GM18873 (cell line): ENCODE data around the gene FOSL1.
"Not testable (repeated sequence)": the region's sequence is repeated elsewhere in the genome, so short reads cannot be mapped to it uniquely, and the experiment has no call there.

ENCODE experiments used
- ATAC-seq: cut with Tn5 transposase; IDR thresholded peaks from one replicate; pipeline ENCODE4 v1.9.1; 2021; ENCODE audit warnings: mild to moderate bottlenecking, moderate library complexity, moderate number of reproducible peaks; ENCODE audit not compliant: unreplicated experiment, low FRiP score

The FOSL1 gene

DNA sequence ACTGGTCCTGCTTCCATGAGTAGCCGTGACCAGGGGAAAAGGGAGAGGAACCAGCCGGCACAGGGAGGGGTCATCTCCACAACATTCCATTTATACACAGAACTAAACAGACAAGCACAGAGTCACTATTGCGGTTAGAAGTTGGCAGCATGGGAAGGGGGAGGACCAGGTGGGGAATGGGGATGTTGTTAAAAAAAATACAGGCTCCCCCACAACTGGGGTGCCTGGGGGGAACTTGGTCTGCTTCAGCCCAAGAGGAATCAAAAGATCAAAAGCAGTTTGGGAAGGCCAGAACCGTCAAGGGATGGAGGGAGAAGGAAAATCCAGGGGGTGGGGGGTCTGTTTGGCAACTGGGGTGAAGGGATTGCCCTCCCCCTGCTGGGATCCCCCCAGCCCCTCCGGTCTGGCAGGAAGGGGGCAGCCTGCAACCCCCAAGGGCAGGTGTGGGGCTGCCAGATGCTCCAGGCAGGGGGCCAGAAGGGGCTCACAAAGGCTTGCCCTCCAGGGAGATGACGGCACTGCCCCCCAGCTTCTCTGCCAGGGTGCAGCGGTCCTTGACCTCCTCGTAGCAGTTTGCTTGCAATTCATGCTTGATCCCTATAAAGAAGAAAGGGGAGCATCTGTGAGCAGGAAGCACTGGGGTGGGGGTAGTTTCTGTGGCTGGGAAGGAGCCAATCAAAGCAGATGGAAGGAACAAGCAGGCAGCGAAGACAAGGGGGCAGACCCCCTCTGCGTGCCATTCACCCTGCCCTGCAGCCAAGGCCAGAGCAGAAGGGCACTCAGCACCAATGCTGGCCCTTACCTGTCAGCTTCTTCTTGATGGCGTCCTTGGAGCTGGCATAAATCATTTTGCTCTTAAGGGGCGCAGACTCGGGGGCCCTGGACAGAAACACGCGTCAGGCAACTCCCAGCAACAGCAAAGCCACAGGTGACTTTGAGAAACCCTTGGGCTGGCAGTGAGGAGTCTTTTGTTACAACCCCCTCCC lies 45.0 kb downstream of the FOSL1 start:
- no peak for ATAC-seq

- ATAC-seq: no peak
These were observed 46.0 kb downstream of the FOSL1 start for GRCh38 chr11:65854161-65854592.

GRCh38 chr11:65853246-65853979 lies 46.8 kb downstream of the FOSL1 start:
- no peak for ATAC-seq

- no peak for ATAC-seq
These were observed 47.5 kb downstream of the FOSL1 start for GRCh38 chr11:65852508-65853245.

DNA sequence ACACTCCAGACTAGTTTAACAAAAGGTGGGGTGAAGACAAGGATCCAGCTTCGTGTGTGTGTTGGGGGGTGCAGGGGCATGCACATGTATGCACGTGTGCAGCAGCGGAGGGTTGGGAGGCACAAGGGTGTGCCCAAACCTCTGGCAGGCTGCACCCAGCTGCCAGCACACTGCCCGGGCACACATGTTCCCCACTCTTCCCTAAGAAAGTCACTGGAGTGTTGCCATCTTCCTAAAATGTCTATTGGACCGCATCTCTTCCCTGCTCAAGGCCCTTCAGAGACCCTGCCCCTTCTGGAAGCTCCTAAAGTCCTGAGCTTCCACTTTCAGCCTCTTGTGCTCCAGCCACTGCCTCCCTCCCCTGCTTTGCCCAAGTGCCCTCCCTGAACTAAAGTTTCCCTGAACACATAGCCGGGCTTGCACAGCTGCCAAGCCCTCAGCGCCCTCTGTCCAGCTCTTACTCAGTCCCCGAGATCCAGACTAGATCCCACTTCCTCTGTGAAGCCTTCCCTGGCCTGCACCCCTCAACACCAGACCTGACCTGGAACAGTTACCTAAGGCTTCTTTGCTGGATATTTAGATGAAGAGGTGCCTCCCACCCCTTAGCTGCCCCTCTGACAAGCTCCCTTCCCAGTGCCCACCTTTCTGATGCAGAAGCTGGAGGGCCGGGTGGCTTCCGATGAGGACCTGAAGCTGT lies 48.2 kb downstream of the FOSL1 start:
- ATAC-seq: no peak

GRCh38 chr11:65851083-65851579 lies 49.1 kb downstream of the FOSL1 start:
- ATAC-seq: no peak

DNA sequence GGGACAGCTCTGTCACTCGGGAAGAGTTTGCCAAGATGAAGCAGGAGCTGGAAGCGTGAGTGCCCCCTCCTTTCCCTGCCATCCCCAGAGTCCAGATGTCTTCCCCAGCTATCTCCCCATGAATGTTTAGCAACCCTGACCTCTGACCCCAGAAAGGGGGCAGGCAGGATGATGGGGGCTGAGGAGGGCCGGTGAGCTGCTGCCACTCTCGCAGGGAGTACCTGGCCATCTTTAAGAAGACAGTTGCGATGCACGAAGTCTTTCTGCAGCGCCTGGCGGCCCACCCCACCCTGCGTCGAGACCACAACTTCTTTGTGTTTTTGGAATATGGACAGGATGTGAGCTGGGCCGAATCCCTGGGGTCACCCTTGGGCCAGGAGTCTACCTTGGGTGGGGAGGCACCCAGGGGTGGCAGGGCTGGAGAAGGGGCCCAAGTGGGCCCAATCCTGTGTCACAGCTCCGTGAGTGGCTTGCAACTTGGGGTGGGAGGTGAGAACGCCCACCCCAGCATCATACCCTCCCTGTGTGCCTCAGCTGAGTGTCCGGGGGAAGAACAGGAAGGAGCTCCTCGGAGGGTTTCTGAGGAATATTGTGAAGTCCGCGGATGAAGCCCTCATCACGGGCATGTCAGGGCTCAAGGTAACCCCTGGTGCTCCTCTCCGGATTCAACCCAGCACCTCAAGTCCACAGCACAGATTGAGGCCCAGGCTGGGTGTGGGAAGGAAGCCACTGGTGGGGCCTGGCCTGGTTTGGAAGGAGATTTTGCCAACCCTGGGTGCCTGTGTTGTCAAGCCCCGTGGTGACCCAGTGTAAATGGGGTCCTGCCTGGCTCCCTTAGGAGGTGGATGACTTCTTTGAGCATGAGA lies 49.7 kb downstream of the FOSL1 start:
- no peak for ATAC-seq

- no peak for ATAC-seq
These were observed 50.4 kb downstream of the FOSL1 start for GRCh38 chr11:65849771-65850216.

GRCh38 chr11:65849366-65849765 lies 50.8 kb downstream of the FOSL1 start:
- no peak for ATAC-seq

- not testable (repeated sequence) for ATAC-seq
These were observed 51.5 kb downstream of the FOSL1 start for GRCh38 chr11:65848693-65849092.

DNA sequence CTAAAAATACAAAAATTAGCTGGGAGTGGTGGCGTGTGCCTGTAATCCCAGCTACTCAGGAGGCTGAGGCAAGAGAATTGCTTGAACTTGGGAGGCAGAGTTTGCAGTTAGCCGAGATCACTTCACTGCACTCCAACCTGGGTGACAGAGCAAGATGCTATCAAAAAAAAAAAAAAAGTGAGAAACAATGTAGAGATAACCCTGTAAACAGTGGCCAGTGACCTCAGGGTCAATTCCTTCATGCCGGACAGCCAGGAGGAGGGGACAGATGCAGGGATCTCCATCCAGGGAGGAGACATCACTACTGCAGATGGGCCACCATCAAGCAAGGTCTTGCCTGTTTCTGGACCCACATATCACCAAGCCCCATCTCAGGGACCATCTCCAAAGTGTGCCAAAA lies 52.4 kb downstream of the FOSL1 start:
- ATAC-seq: no peak

GRCh38 chr11:65844231-65844872 lies 55.8 kb downstream of the FOSL1 start:
- ATAC-seq: no peak

DNA sequence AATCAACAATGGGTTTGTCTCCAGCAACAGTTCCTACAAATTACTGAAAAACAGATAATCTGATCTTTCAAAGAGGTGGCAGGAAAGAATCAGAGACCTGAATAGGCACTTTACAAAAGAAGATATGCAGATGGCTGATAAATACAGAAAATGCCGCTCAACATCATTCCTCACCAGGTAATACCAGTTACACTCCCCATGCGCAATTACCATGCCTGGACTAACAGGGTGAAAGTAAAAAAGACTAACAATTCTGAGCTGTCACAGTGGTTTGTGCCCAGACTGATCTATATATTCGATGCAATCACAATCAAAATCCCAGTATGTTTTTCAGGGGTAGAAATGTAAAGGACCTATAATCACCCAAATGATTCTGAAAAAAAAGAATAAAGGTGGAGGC lies 56.4 kb downstream of the FOSL1 start:
- no peak for ATAC-seq

DNA sequence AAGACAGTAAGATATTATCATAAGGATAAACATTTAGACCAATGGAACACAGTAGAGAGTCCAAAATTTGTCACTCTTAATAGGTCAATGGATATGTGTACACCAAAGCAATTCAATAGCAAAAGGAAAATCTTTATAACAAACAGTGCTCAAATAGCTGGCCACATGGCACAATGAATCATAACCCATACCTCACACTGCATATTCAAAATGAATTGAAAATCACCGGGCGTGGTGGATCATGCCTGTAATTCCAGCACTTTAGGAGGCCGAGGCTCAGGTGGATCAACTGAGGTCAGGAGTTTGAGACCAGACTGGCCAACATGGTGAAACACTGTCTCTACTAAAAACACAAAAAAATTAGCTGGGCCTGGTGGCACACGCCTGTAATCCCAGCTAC lies 58.0 kb downstream of the FOSL1 start:
- no peak for ATAC-seq
